HepG2 (cell line): ENCODE measurements around the gene TM4SF1. TPM values are rescaled to one million over a fixed set of nuclear protein-coding genes. Genes with fewer than 3 reads are reported as not detected.

ENCODE experiments used
- FOXC1 ChIP-seq: sonication (generic); formaldehyde crosslinking; IDR thresholded peaks from 2 replicates; pipeline ENCODE4 v1.8.0; 2022; ENCODE audit warnings: mild to moderate bottlenecking, missing genetic modification reagents, borderline replicate concordance
- HIVEP1 ChIP-seq: sonication (generic); formaldehyde crosslinking; IDR thresholded peaks from 2 replicates; pipeline ENCODE4 v1.4.0; 2020; ENCODE audit warnings: mild to moderate bottlenecking, missing genetic modification reagents
- HMG20B ChIP-seq: conservative IDR thresholded peaks from 2 replicates; pipeline ENCODE4 v1.6.1; 2016; ENCODE audit warnings: missing genetic modification reagents, missing compliant biosample characterization
- HNF4A ChIP-seq: sonication (generic); formaldehyde crosslinking; IDR thresholded peaks from 2 replicates; pipeline ENCODE4 v1.4.0; 2020; ENCODE audit warnings: missing genetic modification reagents
- KAT7 ChIP-seq: IDR thresholded peaks from 2 replicates; pipeline ENCODE4 v1.6.1; 2018; ENCODE audit warnings: borderline replicate concordance, missing compliant biosample characterization
- MXD3 ChIP-seq: IDR thresholded peaks from 2 replicates; pipeline ENCODE4 v1.6.1; 2016; ENCODE audit warnings: mild to moderate bottlenecking, missing biosample characterization, missing genetic modification reagents
- RBM39 ChIP-seq: fragments of 200-400 bp; formaldehyde crosslinking; IDR thresholded peaks from one replicate; pipeline ENCODE4 v1.6.1; 2018; ENCODE audit warnings: antibody characterized with exemption, mild to moderate bottlenecking, low read depth, low read length; ENCODE audit not compliant: poor library complexity, severe bottlenecking
- SIX1 ChIP-seq: sonication (generic); formaldehyde crosslinking; IDR thresholded peaks from 2 replicates; pipeline ENCODE4 v1.4.0; 2020; ENCODE audit warnings: missing genetic modification reagents, borderline replicate concordance
- SMC3 ChIP-seq: IDR thresholded peaks from 2 replicates; pipeline ENCODE4 v1.6.1; 2011; ENCODE audit warnings: low read length, improper control_type of control experiment
- SOX6 ChIP-seq, 2 experiments: fragments of 450-650 bp in 1 of 2; sonication (generic) in 1 of 2; formaldehyde crosslinking in 1 of 2; IDR thresholded peaks; 2 replicates each; pipeline versions ENCODE4 v1.4.0 to v1.6.1; 2017 to 2020; ENCODE audit warnings: antibody characterized with exemption in 1 of 2, mild to moderate bottlenecking in 1 of 2, missing genetic modification reagents in 1 of 2
- SP5 ChIP-seq: IDR thresholded peaks from 2 replicates; pipeline ENCODE4 v1.6.1; 2016; ENCODE audit warnings: low read depth, borderline replicate concordance
- ZNF234 ChIP-seq: sonication (generic); formaldehyde crosslinking; conservative IDR thresholded peaks from 2 replicates; pipeline ENCODE4 v1.5.1; 2020; ENCODE audit warnings: mild to moderate bottlenecking, missing genetic modification reagents
- ZNF317 ChIP-seq: sonication (generic); formaldehyde crosslinking; IDR thresholded peaks from 2 replicates; pipeline ENCODE4 v1.5.0; 2020; ENCODE audit warnings: mild to moderate bottlenecking, missing genetic modification reagents
- polyA plus RNA-seq, 8 experiments: library from polyadenylated mRNA; depleted of rRNA in 3 of 8; stranded (reverse) in 7 of 8; unstranded in 1 of 8; fragments of >200 nt; fragmentation: Illumina TruSeq in 4 of 8; extraction: Trizol in 4 of 8; gene quantifications; 2 replicates each; pipeline versions ENCODE4 v1.2.1 to v1.2.3, GENCODE V29; 2011 to 2016; ENCODE audit warnings: low read depth in 4 of 8, missing spikeins in 1 of 8, mixed read lengths in 1 of 8; ENCODE audit not compliant: insufficient read depth in 1 of 8
- total RNA-seq, 5 experiments: library from RNA; depleted of rRNA; stranded (reverse); fragments of >200 nt; fragmentation: Illumina TruSeq; extraction: Trizol; gene quantifications; 2 replicates each; pipeline ENCODE4 v1.2.3, GENCODE V29; 2016; ENCODE audit warnings: low read depth in 1 of 5
- TF ChIP-seq, protein P1 (sequence below): sonication (generic); IDR thresholded peaks from 2 replicates; pipeline ENCODE4 v1.6.1; 2016; ENCODE audit warnings: low read depth, borderline replicate concordance
- TF ChIP-seq, protein P2 (sequence below): IDR thresholded peaks from 2 replicates; pipeline ENCODE4 v1.6.1; 2016; ENCODE audit warnings: low read depth, missing genetic modification reagents, missing compliant biosample characterization

Gene TM4SF1
- total and polyA plus RNA-seq, 2 of the 13 experiments (the other 11 are each of a cell fraction or from before 2014, with no cell fraction given) = 431 to 1,359 TPM

- TF ChIP-seq, protein P1, sequence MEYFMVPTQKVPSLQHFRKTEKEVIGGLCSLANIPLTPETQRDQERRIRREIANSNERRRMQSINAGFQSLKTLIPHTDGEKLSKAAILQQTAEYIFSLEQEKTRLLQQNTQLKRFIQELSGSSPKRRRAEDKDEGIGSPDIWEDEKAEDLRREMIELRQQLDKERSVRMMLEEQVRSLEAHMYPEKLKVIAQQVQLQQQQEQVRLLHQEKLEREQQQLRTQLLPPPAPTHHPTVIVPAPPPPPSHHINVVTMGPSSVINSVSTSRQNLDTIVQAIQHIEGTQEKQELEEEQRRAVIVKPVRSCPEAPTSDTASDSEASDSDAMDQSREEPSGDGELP = peak; percentile 41; the same call in 1 of the 2 replicates
- TF ChIP-seq FOXC1 (peak; percentile 39; the same call in 1 of the 2 replicates), RBM39 (no peak), KAT7 (CRISPR knock-in tag) (0 out of 2 replicates have a peak, but pooled peaks have one; percentile 48), HIVEP1 (no peak), ZNF317 (CRISPR knock-in tag) (peak; percentile 71; the same call in 1 of the 2 replicates), SOX6 (IDR thresholded peaks at IDR 0.05) (no peak), SOX6 (CRISPR knock-in tag; IDR thresholded peaks at IDR 0.05) (peak; percentile 84; the same call in 1 of the 2 replicates), SMC3 (no peak), MXD3 (no peak), ZNF234 (CRISPR knock-in tag) (no peak), SP5 (peak; percentile 99), HMG20B (CRISPR knock-in tag) (peak; percentile 42; the same call in 1 of the 2 replicates), SIX1 (peak; percentile 59; the same call in 1 of the 2 replicates), HNF4A (CRISPR knock-in tag) (peak; percentile 77)
- TF ChIP-seq, protein P2, sequence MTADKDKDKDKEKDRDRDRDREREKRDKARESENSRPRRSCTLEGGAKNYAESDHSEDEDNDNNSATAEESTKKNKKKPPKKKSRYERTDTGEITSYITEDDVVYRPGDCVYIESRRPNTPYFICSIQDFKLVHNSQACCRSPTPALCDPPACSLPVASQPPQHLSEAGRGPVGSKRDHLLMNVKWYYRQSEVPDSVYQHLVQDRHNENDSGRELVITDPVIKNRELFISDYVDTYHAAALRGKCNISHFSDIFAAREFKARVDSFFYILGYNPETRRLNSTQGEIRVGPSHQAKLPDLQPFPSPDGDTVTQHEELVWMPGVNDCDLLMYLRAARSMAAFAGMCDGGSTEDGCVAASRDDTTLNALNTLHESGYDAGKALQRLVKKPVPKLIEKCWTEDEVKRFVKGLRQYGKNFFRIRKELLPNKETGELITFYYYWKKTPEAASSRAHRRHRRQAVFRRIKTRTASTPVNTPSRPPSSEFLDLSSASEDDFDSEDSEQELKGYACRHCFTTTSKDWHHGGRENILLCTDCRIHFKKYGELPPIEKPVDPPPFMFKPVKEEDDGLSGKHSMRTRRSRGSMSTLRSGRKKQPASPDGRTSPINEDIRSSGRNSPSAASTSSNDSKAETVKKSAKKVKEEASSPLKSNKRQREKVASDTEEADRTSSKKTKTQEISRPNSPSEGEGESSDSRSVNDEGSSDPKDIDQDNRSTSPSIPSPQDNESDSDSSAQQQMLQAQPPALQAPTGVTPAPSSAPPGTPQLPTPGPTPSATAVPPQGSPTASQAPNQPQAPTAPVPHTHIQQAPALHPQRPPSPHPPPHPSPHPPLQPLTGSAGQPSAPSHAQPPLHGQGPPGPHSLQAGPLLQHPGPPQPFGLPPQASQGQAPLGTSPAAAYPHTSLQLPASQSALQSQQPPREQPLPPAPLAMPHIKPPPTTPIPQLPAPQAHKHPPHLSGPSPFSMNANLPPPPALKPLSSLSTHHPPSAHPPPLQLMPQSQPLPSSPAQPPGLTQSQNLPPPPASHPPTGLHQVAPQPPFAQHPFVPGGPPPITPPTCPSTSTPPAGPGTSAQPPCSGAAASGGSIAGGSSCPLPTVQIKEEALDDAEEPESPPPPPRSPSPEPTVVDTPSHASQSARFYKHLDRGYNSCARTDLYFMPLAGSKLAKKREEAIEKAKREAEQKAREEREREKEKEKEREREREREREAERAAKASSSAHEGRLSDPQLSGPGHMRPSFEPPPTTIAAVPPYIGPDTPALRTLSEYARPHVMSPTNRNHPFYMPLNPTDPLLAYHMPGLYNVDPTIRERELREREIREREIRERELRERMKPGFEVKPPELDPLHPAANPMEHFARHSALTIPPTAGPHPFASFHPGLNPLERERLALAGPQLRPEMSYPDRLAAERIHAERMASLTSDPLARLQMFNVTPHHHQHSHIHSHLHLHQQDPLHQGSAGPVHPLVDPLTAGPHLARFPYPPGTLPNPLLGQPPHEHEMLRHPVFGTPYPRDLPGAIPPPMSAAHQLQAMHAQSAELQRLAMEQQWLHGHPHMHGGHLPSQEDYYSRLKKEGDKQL (CRISPR knock-in tag) = peak; percentile 52; the same call in 1 of the 2 replicates
Measured at GRCh38 chr3:149414557-149415231, 37.2 kb upstream of the TM4SF1 start (continued).
